Pons (tissue), 1 donor: ENCODE results near the gene CAMK1D.
"Not testable (repeated sequence)": the region's sequence is repeated elsewhere in the genome, so short reads cannot be mapped to it uniquely, and the experiment has no call there.

Experiments used
- DNase-seq: peaks from one replicate; pipeline ENCODE4 v3.0.0-alpha.2; 2016; ENCODE audit warnings: low spot score

The CAMK1D gene

DNA sequence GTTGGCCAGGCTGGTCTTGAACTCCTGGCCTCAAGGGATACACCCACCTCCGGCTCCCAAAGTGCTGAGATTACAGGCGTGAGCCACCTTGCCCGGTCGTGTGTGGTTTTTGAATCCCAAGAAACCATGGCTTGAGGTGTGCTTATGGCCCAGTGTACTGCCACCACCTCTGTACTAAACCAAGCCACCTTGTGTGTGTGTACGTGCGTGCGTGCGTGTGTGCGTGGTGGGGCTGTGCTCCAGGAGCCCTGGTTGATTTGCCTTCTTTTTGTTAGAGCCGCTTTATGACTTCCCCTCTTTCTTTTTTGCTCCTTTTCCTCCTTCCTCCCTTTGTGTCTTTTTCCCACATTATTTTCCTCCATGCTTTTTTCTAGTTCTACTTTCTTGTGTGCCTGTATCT, 121.4 kb downstream of the CAMK1D start:
- no peak for DNase-seq

DNA sequence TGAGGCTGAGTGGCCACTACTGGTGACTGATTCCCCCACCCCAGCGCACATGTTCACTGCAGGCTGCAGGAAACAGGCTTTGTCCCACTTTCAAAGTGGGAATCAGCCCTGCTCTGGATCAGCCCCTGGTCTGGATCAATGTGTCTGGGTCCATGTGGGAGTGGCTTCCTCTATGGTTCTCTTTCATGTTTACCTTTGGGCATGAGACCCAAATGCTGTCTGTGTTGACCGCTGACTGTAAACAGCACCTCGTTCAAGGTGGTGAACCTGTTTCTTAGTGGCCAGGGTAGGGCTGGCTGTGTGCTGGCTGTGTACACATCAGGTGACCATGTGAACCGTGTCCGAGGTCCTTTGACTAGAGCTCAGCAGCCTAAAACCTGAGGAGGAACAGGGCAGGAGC, 121.8 kb downstream of the CAMK1D start:
- DNase-seq: no peak

DNA sequence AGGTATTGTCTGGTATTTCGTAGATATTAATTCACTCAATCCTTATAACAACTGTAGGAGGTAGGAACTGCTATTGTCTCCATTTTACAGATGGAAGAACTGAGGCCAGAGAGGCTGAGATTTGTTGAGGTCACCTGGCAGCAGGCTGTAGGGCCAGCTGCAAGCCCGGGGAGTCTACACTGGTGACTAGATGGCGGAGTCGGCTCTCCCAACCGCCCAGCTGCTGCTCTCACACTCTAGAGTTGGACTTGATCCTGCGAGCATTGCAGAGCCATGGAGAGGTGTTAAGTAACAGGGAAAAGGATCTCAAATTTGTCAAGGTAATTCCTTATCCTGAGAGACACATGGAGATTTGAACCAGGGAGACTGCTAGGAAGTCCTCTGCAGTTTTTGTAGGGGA, 124.1 kb downstream of the CAMK1D start:
- DNase-seq: no peak

DNA sequence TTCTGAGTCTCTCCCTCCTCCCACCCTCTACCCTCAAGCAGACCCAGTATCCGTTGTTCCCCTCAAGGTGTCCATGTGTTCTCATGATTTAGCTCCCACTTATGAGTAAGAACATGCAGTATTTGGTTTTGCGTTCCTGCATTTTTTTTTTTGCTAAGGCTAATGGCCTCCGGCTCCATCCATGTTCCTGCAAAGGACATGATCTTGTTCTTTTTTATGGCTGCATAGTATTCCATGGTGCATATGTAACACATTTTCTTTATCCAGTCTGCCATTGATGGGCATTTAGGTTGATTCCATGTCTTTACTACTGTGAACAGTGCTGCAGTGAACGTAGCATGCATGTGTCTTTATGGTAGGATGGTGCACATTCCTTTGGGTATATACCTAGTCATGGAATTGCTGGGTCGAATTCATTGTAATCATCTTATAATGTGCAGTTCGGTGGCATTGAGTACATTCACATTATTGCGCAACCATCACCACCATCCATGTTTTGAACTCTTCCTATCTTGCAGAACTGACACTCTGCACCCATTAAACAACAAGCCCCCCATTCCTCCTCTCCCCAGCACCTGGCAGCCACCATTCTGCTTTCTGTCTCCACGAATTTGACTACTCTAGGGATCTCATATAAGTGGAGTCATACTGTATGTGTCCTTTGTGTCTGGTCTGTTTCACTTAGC, 125.5 kb downstream of the CAMK1D start:
- DNase-seq: no peak

DNA sequence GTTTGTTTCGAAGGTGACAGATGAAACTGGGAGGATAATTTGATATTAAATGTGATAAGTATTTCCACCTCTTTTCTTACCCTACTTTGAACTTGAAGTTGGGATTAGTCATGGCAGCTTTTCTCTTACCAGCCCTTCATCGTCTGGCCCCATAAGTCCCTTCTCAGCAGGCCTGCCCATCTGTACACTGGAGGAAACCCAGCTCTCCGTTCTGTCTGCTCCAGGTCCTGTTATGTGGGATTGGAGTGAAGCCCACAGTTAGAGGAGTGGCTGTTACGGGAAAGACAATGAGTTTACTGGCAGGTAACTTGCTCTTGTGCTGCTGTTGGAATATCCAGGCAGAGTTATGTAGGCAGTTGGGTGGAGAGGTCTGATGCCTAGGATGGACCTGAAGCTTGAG, 127.3 kb downstream of the CAMK1D start:
- no peak for DNase-seq

DNA sequence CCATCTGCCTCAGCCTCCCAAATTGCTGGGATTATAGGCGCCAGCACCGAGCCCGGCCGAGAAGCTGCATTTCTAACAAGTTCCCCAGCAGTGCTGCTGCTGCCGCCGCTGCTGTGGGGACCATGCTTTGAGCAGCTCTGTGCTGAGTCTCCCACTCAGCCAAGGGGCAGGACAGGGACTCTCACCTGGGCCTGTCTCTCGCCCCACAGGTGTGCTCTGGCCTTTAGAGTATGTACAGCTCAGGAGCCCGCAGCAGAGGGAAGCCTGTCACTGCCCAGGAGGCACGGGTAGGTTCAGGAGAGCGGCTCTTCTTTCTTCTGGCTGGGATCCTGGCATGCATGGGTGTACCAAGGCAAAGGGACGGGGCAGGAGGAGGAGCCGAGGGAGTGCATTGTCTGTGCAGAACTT, 130.1 kb downstream of the CAMK1D start:
- DNase-seq: no peak

DNA sequence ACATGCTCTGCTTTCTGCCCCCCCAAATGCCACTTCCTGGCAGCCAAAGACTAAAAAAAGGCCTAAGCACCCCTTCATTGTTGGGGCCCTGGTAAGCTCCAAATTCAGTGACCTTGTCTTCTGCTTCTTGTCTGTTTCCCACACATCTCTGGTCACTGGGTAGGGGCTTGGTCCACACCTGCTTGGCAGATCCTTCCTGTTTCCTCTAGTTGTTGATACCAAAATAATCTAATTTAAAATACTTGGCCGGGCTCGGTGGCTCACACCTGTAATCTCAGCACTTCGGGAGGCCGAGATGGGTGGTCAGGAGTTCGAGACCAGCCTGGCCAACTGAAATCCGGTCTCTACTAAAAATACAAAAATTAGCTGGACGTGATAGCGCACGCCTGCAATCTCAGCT, 130.6 kb downstream of the CAMK1D start:
- DNase-seq: no peak

DNA sequence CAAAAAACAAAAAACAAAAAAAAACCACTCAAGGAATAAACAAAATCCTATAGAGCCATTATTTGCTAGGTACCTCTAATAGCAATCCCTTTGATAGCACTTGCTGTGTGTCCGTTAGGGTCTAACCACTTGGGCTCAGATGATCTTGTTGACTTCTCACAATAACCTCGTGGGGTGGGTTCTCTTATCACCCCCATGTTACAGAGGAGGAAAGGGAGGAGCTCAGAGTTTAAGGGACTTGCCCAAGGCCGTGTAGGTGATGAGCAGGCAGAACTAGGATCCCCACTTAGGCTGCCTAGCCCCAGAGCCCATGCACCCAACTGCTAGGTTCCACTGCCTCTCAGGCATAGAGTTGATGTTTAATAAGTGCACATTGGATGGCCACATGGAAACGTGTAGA, 131.1 kb downstream of the CAMK1D start:
- DNase-seq: no peak

DNA sequence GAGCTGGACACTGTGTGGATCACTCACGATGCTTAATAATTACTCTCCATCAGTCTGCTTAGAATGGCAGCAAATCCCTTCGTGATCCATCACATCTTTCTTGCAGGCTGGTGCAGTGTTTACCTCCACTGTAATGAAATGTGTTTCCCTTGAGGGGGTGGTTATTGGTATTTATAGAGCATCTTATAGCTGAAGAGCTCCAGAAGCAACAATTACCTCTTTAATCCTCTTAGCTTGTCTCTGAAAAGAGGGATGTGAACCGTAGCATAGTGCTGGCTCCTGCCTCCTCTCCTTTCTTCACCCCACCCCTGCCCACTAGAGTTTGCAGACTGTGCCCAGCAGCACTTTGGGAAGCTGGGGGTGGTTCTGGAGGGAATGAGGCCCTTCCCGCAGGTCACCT, 132.6 kb downstream of the CAMK1D start:
- DNase-seq: no peak

DNA sequence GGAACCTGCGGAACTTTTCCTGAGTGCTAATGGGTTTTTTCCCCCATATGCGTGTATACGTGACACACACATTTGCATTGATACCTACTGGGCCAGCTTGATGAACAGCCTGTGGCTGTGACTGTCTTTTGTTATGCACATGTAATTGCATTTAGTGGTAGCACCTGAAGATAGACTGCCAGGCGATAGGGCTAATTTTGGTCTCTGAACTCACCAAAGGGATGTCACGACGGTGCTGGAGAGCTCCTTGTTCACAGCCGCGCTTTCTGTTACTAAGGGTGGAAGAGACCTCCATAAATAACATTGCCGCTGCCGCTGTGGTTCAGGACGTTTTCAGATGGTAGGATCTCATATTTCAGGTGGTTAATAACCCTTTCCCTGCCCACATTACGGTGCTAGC, 133.2 kb downstream of the CAMK1D start:
- DNase-seq: no peak

DNA sequence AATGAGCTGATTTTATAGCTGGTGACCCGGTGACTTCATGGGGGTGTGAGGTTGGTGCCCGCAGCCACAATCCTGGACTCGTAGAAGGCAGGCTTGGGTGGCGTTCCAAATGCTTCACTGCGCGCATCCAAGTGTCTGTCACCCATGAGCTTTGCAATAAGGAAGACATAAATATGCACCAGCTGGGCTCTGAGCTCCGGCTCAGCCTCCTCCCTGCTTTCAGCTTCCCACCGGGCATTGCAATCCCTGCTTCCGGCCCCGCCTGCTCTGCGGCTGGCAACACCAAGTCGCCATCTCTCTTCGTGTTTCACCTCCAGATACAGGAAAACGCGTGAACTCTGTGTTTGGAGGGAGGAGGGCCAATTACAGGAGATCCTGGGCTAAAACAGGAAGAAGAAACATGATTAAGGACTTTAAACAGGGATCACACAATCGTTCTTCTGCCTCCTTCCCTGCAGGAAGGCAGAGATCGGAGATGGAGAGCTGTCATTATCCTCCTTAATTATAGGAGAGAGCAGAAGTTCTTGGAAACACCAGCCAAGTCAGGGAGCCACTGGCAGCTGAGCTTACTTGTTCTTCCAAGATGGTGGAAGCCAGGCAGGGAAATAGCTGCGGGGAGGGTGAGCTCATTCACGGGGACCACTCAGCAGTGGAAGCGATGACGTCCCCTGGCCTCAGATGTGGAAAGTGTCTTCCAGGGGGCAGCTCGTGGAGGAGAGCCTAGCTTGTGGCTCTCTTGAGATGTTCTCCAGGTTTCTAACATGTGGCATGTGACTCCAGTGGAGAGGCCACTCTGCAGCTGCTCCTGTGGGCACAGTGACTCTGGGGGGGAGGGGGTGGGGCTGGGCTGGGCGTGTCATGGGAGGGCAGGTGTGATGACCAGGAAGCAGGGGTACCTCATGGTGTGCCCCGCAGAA, 134.9 kb downstream of the CAMK1D start:
- no peak for DNase-seq

DNA sequence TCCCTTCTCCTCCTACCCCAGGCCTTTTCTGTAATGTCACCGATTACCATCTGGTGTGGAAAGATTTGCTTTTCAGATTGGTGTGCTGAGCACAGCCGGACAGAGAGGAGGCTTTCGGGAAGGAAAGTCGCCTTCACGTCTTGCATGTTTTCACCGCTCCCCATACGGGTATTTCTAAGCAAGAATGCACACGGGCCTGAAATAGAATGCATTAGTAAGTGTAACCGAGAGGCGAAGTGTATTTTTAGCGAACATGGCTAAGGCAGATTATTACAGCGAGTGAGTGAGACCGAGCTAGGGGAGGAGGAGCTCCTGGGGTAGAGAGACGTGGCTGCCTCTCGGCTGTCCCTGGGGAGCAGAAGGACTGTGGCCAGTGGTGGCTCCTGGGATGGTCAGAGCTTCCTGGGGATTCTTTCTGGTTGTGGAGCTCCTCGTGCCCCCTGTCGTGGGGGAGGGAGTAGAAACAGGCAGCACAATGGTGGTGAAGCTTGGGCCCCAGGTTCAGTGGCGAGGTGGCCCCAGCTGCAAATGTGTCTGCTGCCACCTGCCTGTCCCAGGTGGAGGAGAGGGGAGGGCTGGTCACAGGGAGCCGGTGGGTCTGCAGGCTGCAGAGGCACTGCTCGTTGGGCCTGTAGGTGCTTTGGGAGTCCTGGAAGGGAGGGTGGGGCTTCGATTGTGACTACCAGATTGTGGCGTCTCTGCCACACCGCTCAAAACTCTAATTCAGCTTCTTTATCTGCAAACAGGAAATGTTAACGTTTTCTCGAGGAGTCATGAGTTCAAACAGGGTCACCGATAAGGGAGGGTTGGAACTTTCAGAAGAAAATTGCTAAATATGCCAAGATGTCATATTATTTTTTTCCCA, 135.8 kb downstream of the CAMK1D start:
- DNase-seq: no peak

DNA sequence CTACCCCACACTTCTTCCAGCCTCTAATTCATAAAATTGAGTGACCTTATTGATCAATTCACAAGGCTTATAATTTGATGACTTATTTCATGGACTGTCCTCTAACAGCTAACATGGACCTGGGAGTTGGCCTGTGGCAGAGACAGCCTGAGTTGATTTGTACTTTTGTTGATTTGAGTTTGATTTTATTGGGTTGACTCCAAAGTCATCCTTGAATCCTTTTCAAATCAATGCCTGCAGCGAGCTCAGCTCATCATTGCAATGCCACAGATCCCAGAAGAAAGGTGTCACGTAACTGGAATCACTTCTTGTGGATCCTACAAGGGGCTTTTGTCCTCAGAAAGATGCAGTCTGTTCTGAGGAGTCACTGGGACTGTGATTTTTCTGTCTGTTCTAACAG, 138.0 kb downstream of the CAMK1D start:
- DNase-seq: no peak

DNA sequence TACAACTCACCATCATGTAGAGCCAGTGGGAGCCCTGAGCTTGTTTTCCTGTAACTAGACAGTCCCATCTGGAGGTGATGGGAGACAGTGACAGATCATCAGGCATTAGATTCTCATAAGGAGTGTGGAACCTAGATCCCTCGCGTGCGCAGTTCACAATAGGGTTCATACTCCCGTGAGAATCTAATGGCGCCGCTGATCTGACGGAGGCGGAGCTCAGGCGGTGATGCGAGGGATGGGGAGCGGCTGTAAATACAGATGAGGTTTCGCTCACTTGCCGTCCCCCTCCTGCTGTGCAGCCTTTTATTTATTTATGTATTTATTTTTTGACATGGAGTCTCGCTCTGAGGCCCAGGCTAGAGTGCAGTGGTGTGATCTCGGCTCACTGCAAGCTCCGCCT, 139.3 kb downstream of the CAMK1D start:
- no peak for DNase-seq

DNA sequence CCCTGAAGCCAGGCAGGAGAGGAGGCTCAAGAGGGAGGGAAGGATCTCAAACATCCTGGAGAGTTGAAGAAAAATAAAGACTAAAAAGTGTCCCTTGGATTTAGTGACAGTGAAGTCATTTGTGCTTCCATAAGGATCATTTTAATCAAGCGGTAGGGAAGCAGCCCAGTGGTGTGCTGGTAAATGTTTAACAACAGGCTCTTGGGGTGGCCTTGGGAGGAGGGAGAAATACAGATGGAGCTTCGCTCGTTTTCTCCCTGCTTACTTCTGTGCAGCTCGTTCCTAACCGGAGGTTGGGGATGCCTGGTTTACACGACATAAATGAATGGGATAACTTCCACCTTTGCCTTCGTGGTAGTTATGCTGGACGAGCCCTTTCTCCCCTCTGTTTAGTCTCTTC, 140.0 kb downstream of the CAMK1D start:
- DNase-seq: no peak

DNA sequence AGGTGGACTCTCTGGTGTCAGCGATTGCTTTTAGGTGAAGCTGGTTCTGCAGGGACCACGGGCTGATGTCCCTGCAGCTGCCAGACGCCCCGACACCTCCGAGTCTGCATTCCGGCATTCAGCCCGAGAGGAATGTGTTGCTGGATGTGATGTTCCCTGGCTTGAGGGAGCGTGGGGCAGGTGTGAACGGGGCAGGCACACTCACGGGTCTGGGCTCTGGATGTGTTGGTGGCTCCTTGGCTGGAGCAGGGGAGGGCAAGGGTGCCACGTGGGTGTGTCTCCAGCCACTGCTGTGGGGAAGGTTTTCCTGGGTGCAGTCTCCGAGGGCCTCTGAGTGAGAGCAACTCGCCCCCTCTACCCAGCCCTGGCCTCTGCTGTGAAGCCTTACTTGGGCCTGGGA, 140.5 kb downstream of the CAMK1D start:
- no peak for DNase-seq

DNA sequence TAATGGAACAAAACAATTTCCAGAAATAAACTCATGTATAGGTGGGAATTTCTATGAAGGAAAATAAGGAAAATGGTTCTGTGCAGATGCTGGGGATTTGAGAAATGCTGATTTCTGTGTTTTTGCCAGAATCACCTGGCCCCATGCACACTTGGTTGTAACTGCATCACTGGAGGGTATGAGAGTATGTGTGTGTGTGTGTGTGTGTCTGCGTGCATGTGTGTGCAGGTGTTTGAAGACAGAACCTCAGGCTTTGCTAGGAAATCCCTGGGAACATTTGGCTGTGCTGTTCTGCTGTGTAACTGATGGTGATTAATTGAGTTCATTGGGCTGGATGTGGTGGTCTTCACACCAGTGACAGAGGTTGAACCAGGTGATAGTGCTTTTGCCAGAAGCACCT, 141.6 kb downstream of the CAMK1D start:
- DNase-seq: no peak

DNA sequence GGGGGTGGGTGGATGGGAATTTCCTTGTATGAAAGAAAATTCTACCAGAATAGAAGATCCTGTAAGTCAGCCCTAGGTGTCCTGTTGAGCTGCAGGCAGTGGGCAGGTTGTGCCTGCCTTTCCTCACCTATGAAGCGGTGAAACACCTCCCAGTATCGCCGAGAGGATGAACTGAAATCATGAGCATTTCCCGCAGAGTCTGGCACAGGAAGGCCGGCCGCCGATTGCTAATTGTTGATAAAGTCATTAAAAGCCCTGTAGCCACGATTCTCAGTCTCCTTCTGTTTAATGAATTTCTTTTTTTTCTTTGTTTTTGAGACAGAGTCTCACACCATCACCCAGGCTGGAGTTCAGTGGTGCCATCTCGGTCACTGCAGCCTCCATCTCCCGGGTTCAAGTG, 142.1 kb downstream of the CAMK1D start:
- DNase-seq: no peak

DNA sequence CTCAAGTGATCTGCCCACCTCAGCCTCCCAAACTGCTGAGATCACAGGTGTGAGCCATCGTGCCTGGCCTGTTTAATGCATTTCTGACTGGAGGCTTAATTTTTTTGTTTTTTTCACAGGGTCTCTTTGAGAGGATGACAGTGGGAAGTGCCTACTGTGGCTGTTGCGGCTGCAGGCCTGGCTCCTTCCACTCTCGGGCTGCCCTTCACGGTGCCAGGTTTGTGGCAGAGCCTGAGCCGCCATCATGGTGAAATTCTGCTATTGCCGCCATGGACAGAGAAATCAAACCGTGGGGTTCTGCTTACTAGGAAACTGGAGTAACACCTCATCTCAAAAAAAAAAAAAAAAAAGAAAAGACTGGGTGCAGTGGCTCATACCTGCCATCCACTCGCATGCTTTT, 142.7 kb downstream of the CAMK1D start:
- DNase-seq: no peak

DNA sequence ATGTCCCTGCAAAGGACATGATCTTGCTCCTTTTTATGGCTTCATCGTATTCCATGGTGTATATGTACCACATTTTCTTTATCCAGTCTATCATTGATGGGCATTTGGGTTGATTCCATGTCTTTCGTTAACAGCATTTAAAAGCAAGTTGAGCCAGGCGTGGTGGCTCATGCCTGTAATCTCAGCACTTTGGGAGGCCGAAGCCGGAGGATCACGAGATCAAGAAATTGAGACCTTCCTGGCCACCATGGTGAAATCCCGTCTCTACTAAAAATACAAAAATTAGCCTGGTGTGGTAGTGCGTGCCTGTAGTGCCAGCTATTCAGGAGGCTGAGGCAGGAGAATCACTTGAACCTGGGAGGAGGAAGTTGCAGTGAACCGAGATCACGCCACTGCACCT, 147.7 kb downstream of the CAMK1D start:
- DNase-seq: not testable (repeated sequence)

DNA sequence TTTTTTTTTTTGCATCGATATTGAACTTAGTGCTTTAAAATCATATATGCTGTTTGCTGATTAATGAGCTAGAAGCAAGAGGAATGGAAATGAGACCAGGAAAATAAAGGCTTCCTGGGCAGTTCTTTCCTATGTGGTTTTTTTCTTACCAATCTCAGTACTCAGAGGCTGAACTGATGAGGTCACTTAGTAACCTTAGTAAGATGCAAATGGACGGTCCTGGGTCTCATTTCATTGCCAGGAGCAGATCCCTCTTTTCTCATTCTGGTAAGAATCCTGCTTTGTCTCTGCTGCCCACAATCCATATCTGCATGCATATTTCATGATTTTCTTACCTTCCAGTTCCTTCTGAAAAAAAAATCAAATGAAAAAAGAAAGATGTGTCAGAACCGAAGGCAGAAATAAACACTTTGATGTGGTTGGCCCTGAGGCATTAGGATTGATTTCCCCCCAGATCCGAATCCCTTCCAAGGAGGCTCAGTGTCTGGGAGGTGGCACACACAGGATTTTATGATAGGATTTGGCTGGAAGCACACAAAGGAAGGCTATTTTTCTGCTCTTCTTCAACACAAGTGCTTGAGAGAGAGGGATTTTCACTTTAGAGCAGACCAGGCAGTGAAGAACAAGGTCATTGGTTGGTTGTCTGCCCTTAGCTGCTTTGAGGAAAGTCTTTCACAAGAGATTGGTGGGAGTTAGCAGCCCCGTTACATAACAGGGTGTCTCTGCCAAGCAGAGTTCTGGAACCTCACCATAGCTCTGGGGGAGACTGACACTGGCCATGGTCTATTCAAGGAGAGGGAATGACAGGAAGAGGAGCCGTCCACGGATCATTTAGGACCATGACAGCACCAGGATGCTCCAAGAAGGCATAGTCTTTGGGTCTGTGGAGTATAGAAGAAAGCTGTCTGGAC, 150.0 kb downstream of the CAMK1D start:
- peak; percentile 26 for DNase-seq
